Neuronal stem cell (in vitro differentiated cells): ENCODE measurements around the gene GINS2.
A peak's percentile ranks its signal among the peaks of the same experiment; 100 is the strongest.

Experiments used
- DNase-seq: peaks from one replicate; pipeline ENCODE4 v3.0.0-alpha.2; 2013; ENCODE audit warnings: low spot score
- H2AFZ ChIP-seq: one replicate; pipeline ENCODE4 v1.6.1; 2013; ENCODE audit warnings: mild to moderate bottlenecking, low read length, inconsistent platforms
- H2AK5ac ChIP-seq: 2 replicates; pipeline ENCODE4 v1.6.1; 2013; ENCODE audit warnings: low read depth, mild to moderate bottlenecking, inconsistent platforms, low read length, moderate library complexity, mixed read lengths
- H2BK120ac ChIP-seq: 2 replicates; pipeline ENCODE4 v1.6.1; 2013; ENCODE audit warnings: low read depth, mild to moderate bottlenecking, inconsistent platforms, low read length, moderate library complexity, mixed read lengths
- H2BK12ac ChIP-seq: one replicate; pipeline ENCODE4 v1.6.1; 2013; ENCODE audit warnings: low read length, inconsistent platforms
- H2BK15ac ChIP-seq: 2 replicates; pipeline ENCODE4 v1.6.1; 2013; ENCODE audit warnings: mild to moderate bottlenecking, low read length, inconsistent platforms, mixed read lengths
- H2BK5ac ChIP-seq: one replicate; pipeline ENCODE4 v1.6.1; 2013; ENCODE audit warnings: inconsistent platforms, mild to moderate bottlenecking, low read length, moderate library complexity
- H3K14ac ChIP-seq: one replicate; pipeline ENCODE4 v1.6.1; 2013; ENCODE audit warnings: low read length, inconsistent platforms
- H3K18ac ChIP-seq: 2 replicates; pipeline ENCODE4 v1.6.1; 2013; ENCODE audit warnings: low read length, inconsistent platforms
- H3K23ac ChIP-seq: 2 replicates; pipeline ENCODE4 v1.6.1; 2013; ENCODE audit warnings: low read depth, mild to moderate bottlenecking, mixed read lengths, low read length, inconsistent platforms; ENCODE audit not compliant: poor library complexity
- H3K27ac ChIP-seq: replicated peaks from 3 replicates; pipeline ENCODE4 v1.5.1; 2013; ENCODE audit warnings: low read length, inconsistent platforms
- H3K27me3 ChIP-seq, 3 experiments: 2 replicates each; pipeline ENCODE4 v1.6.1; 2013; ENCODE audit warnings: low read length in 3 of 3, mild to moderate bottlenecking in 2 of 3, inconsistent platforms in 1 of 3, low read depth in 1 of 3, mixed read lengths in 1 of 3, moderate library complexity in 1 of 3; ENCODE audit not compliant: control insufficient read depth in 3 of 3, insufficient read depth in 3 of 3
- H3K36me3 ChIP-seq, 2 donors: replicated peaks in 1 of 2; 2 replicates each; pipeline ENCODE4 v1.6.1; 2013; ENCODE audit warnings: low read length in 2 of 2; ENCODE audit not compliant: control insufficient read depth in 2 of 2, insufficient read depth in 2 of 2
- H3K4ac ChIP-seq: 2 replicates; pipeline ENCODE4 v1.6.1; 2013; ENCODE audit warnings: inconsistent platforms, mild to moderate bottlenecking, low read length, moderate library complexity
- H3K4me1 ChIP-seq, 2 donors: 1 replicate in 1 of 2; 2 replicates in 1 of 2; pipeline ENCODE4 v1.6.1; 2013; ENCODE audit warnings: low read length in 2 of 2, low read depth in 1 of 2; ENCODE audit not compliant: control insufficient read depth in 2 of 2, insufficient read depth in 1 of 2
- H3K4me2 ChIP-seq: one replicate; pipeline ENCODE4 v1.6.1; 2013; ENCODE audit warnings: mild to moderate bottlenecking, low read length, inconsistent platforms; ENCODE audit not compliant: insufficient read depth, poor library complexity, severe bottlenecking
- H3K4me3 ChIP-seq, 2 donors: 2 replicates each; pipeline ENCODE4 v1.5.1; 2013; ENCODE audit warnings: low read length in 2 of 2, mild to moderate bottlenecking in 2 of 2, inconsistent platforms in 1 of 2, moderate library complexity in 1 of 2
- H3K79me1 ChIP-seq: one replicate; pipeline ENCODE4 v1.6.1; 2013; ENCODE audit warnings: low read depth, mild to moderate bottlenecking, inconsistent platforms, low read length, moderate library complexity
- H3K9ac ChIP-seq: one replicate; pipeline ENCODE4 v1.6.1; 2013; ENCODE audit warnings: mild to moderate bottlenecking, low read depth, low read length, inconsistent platforms; ENCODE audit not compliant: poor library complexity
- H3K9me3 ChIP-seq, 2 donors: replicated peaks in 1 of 2; 2 replicates each; pipeline versions ENCODE3 to v1.6.1; 2013; ENCODE audit warnings: low read length in 2 of 2, mild to moderate bottlenecking in 2 of 2, inconsistent platforms in 1 of 2, low read depth in 1 of 2, mixed read lengths in 1 of 2, moderate library complexity in 1 of 2; ENCODE audit not compliant: control insufficient read depth in 2 of 2, insufficient read depth in 1 of 2
- H4K8ac ChIP-seq: one replicate; pipeline ENCODE4 v1.6.1; 2013; ENCODE audit warnings: low read depth, mild to moderate bottlenecking, inconsistent platforms, low read length, moderate library complexity
- H4K91ac ChIP-seq: one replicate; pipeline ENCODE4 v1.6.1; 2013; ENCODE audit warnings: low read length, low read depth, mild to moderate bottlenecking, inconsistent platforms; ENCODE audit not compliant: poor library complexity
- WGBS, 2 donors: extraction: QIAGEN DNeasy Blood & Tissue Kit; methylation state at CpG; one replicate each; pipeline ENCODE4 v1.1.7; 2013; ENCODE audit warnings: missing lambda C conversion rate in 2 of 2, mixed read lengths in 1 of 2; ENCODE audit not compliant: insufficient read length in 2 of 2, insufficient replicate concordance in 1 of 2; ENCODE audit errors: extremely low coverage in 2 of 2; 5-methylcytosine and 5-hydroxymethylcytosine counted together

GINS2 gene

DNA sequence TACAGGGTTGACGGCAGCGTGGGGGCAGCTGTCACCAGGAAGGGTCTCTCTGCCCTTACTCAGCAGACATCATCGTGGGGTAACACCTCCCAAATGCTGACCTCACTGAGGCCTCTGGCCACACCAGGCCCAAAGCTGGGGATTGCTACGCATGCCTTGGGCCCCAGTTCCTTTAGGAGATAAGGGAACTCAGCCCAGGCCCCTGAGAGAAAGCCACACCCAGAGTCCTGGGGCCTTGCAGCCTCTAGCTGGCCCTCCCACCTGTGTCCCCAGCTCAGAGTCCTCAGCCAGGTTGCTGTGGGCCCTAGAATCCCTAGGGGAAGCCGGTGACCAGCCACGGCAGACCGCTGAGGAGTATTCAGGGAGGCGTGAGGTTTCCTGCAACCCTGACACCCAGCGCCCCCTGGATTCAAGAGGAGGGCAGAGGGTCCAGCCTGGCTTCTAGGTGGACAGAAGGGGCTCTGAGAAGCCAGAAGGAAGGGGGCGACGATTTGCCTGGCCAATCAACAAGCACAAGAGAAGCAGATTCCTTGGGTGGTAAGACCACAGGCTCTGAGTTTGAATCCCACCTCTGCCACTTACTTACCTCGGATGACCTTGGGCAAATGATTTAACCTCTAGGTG lies 10.3 kb upstream of the GINS2 start:
- WGBS, 2 donors = no CpG with 5 or more reads among the region's 12 CpGs

DNA sequence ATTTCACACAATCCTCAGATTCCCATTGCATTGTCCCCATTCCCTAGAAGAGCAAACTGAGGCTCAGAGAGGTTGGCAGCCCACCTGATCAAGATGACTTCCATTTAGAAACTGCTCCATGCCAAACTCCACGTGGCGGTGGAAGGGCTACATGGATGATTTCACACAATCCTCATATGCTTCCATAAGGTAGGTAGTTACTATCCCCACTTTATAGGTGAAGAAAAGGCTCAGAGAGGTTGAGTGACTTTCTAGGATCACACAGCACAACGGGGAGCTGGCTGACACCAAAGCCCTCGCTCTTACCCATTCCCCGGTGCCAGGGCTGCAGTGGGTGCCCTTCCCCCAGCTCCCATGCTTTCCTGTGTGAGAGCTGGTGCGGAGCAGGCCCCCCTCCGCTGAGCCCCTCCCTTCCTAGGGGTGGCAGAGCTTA lies 9.7 kb upstream of the GINS2 start:
- WGBS, 2 donors = no CpG with 5 or more reads among the region's 7 CpGs
- peaks cover 0 to 32% (median 0%) of the 10 kb centered on the region in 3 experiments for H3K27me3 ChIP-seq

More for the DNA sequence above, 10.3 kb upstream of the GINS2 start:
- Histone ChIP-seq H3K36me3 (no peaks in the 10 kb centered on the region), H2BK15ac (no peak overlapping the region), H3K27ac (no peak overlapping the region), H3K4me1 (peaks cover 3 to 5% of the 10 kb centered on the region in 2 donors), H2BK120ac (no peak overlapping the region), H3K9me3 (no peaks in the 10 kb centered on the region), H3K18ac (peak overlapping the region; percentile 72), H3K23ac (peak overlapping the region; percentile 4), H3K4ac (no peak overlapping the region), H2BK5ac (no peak overlapping the region), H2AK5ac (no peak overlapping the region), H4K8ac (no peak overlapping the region), H2BK12ac (no peak overlapping the region), H2AFZ (no peak overlapping the region), H3K9ac (no peak overlapping the region), H3K4me2 (no peak overlapping the region), H3K27me3 (peaks cover 0 to 32% (median 0%) of the 10 kb centered on the region in 3 experiments), H3K79me1 (no peaks in the 10 kb centered on the region), H4K91ac (peak overlapping the region; percentile 32), H3K14ac (no peak overlapping the region), H3K4me3 (no peak overlapping the region)
- DNase-seq = no peak

DNA sequence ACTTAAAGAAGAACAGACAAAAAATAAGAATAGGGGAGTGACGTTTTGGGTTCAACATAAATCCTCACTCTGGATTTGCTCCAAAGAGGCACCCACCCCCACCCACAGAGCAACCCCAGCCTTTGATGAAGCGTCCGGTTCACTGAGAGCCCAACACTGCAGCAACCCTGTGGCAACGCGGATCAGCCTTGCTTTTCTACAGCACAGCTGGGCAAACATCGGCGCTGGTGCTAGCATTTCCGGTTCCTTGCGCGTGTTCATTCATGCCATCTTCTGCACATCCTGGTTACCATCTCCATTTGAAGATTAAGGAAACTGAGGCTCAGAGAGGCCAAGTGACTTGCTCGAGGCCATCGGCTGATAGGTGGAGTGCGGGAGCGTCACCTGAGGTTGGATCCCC lies 8.7 kb upstream of the GINS2 start:
- Histone ChIP-seq H3K18ac (no peak overlapping the region), H3K9ac (no peak overlapping the region), H3K14ac (peak overlapping the region; percentile 63), H3K27ac (no peak overlapping the region), H3K36me3 (no peaks in the 10 kb centered on the region), H2AFZ (no peak overlapping the region), H4K8ac (no peak overlapping the region), H3K4me2 (no peak overlapping the region), H2BK5ac (no peak overlapping the region), H2BK12ac (no peak overlapping the region), H3K79me1 (no peaks in the 10 kb centered on the region), H3K4ac (no peak overlapping the region), H3K23ac (no peak overlapping the region), H2BK15ac (no peak overlapping the region), H3K4me1 (peaks cover 3 to 5% of the 10 kb centered on the region in 2 donors), H2BK120ac (no peak overlapping the region), H2AK5ac (no peak overlapping the region), H3K4me3 (no peak overlapping the region), H3K27me3 (peaks cover 0 to 35% (median 0%) of the 10 kb centered on the region in 3 experiments), H4K91ac (no peak overlapping the region), H3K9me3 (no peaks in the 10 kb centered on the region)
- no peak for DNase-seq
- whole genome bisulfite sequencing, 2 donors = no CpG with 5 or more reads among the region's 14 CpGs

More for the DNA sequence above, 9.7 kb upstream of the GINS2 start:
- no peak overlapping the region for H3K9ac ChIP-seq
- H4K8ac ChIP-seq = no peak overlapping the region
- H3K27ac ChIP-seq = no peak overlapping the region
- H3K79me1 ChIP-seq = no peaks in the 10 kb centered on the region
- H2AK5ac ChIP-seq = no peak overlapping the region
- H2AFZ ChIP-seq = no peak overlapping the region
- no peak overlapping the region for H2BK5ac ChIP-seq
- no peak overlapping the region for H2BK12ac ChIP-seq
- H3K18ac ChIP-seq = no peak overlapping the region
- H3K4me3 ChIP-seq = no peak overlapping the region
- H3K14ac ChIP-seq = no peak overlapping the region
- peaks cover 3 to 5% of the 10 kb centered on the region in 2 donors for H3K4me1 ChIP-seq
- H2BK15ac ChIP-seq = no peak overlapping the region
- H3K36me3 ChIP-seq = no peaks in the 10 kb centered on the region
- H4K91ac ChIP-seq = peak overlapping the region; percentile 32
- no peak overlapping the region for H3K4ac ChIP-seq
- no peak overlapping the region for H2BK120ac ChIP-seq
- no peak overlapping the region for H3K4me2 ChIP-seq
- peak overlapping the region; percentile 4 for H3K23ac ChIP-seq
- no peaks in the 10 kb centered on the region for H3K9me3 ChIP-seq
- DNase-seq = no peak

DNA sequence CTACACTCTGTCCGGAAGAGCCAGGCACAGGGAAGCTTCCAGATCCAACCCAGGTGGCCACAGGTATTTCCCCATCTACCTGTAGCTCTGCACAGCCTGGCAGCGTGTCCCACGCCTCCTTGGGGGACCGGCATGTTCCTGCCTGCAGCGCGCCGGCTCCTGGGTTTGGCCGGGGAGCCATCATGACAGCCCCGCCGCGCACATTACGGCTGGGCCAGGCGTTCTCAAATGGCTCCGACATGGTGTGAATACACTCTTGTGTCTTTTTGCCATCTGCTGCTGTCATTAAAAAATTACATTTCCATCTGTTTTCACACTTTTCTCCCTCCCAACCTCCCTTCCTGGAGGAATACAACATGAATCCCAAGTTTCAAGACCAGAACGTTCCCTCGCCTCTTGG lies 8.0 kb upstream of the GINS2 start:
- H3K27me3 ChIP-seq = peaks cover 0 to 31% (median 0%) of the 10 kb centered on the region in 3 experiments

More for the DNA sequence above, 8.0 kb upstream of the GINS2 start:
- peak overlapping the region; percentile 40 for H3K23ac ChIP-seq
- peak overlapping the region; percentile 63 for H3K18ac ChIP-seq
- WGBS, 2 donors = no CpG with 5 or more reads among the region's 16 CpGs
- H4K8ac ChIP-seq = no peak overlapping the region
- H3K9ac ChIP-seq = no peak overlapping the region
- H3K4ac ChIP-seq = no peak overlapping the region
- no peak overlapping the region for H2BK15ac ChIP-seq
- H3K4me1 ChIP-seq = peaks cover 3 to 5% of the 10 kb centered on the region in 2 donors
- H3K4me3 ChIP-seq = no peak overlapping the region
- no peak overlapping the region for H3K4me2 ChIP-seq
- no peak overlapping the region for H4K91ac ChIP-seq
- no peak overlapping the region for H3K27ac ChIP-seq
- no peak overlapping the region for H2BK120ac ChIP-seq
- peak overlapping the region; percentile 10 for H2BK12ac ChIP-seq
- H3K36me3 ChIP-seq = no peaks in the 10 kb centered on the region
- H3K79me1 ChIP-seq = no peaks in the 10 kb centered on the region
- H2AFZ ChIP-seq = no peak overlapping the region
- H3K14ac ChIP-seq = no peak overlapping the region
- H2AK5ac ChIP-seq = peak overlapping the region; percentile 74
- H2BK5ac ChIP-seq = no peak overlapping the region
- H3K9me3 ChIP-seq = no peaks in the 10 kb centered on the region
- no peak for DNase-seq
